Eye (tissue), 1 donor: ENCODE results near the gene PLCL2.
"Not testable (repeated sequence)": the region's sequence is repeated elsewhere in the genome, so short reads cannot be mapped to it uniquely, and the experiment has no call there.

Source experiments
- DNase-seq: peaks from one replicate; pipeline ENCODE4 v3.0.0-alpha.2; 2015

PLCL2 gene

GRCh38 chr3:16917980-16918682 is 33.4 kb downstream of the PLCL2 start:
- DNase-seq = no peak

GRCh38 chr3:16918683-16919025 is 33.9 kb downstream of the PLCL2 start:
- no peak for DNase-seq

- DNase-seq = no peak
These were observed 38.4 kb downstream of the PLCL2 start for GRCh38 chr3:16923112-16923511.

- DNase-seq = no peak
These were observed 42.7 kb downstream of the PLCL2 start for GRCh38 chr3:16927485-16927884.

GRCh38 chr3:16928386-16929132 is 43.8 kb downstream of the PLCL2 start:
- DNase-seq = no peak

- DNase-seq = no peak
These were observed 44.6 kb downstream of the PLCL2 start for GRCh38 chr3:16929311-16929710.

- no peak for DNase-seq
These were observed 48.1 kb downstream of the PLCL2 start for GRCh38 chr3:16932877-16933276.

- no peak for DNase-seq
These were observed 51.0 kb downstream of the PLCL2 start for GRCh38 chr3:16935781-16936180.

- no peak for DNase-seq
These were observed 51.5 kb downstream of the PLCL2 start for GRCh38 chr3:16936233-16936632.

GRCh38 chr3:16936676-16937230 is 52.0 kb downstream of the PLCL2 start:
- DNase-seq = no peak

- DNase-seq = no peak
These were observed 52.6 kb downstream of the PLCL2 start for GRCh38 chr3:16937326-16937845.

- DNase-seq = no peak
These were observed 56.3 kb downstream of the PLCL2 start for GRCh38 chr3:16940769-16941700.

- no peak for DNase-seq
These were observed 58.2 kb downstream of the PLCL2 start for GRCh38 chr3:16942955-16943354.

- no peak for DNase-seq
These were observed 59.1 kb downstream of the PLCL2 start for GRCh38 chr3:16943857-16944256.

- DNase-seq = no peak
These were observed 59.6 kb downstream of the PLCL2 start for GRCh38 chr3:16944356-16944755.

- DNase-seq = no peak
These were observed 60.6 kb downstream of the PLCL2 start for GRCh38 chr3:16945330-16945729.

- DNase-seq = no peak
These were observed 65.5 kb downstream of the PLCL2 start for GRCh38 chr3:16950282-16950681.

GRCh38 chr3:16950845-16951244 is 66.1 kb downstream of the PLCL2 start:
- no peak for DNase-seq

- DNase-seq = not testable (repeated sequence)
These were observed 73.1 kb downstream of the PLCL2 start for GRCh38 chr3:16957852-16958251.

GRCh38 chr3:16960125-16960524 is 75.4 kb downstream of the PLCL2 start:
- peak; percentile 48 for DNase-seq

GRCh38 chr3:16961621-16962205 is 77.0 kb downstream of the PLCL2 start:
- DNase-seq = peak; percentile 14

GRCh38 chr3:16975083-16975482 is 90.3 kb downstream of the PLCL2 start:
- no peak for DNase-seq
